Measurements from ENCODE around the gene TCEA2. TPM values are rescaled to one million over a fixed set of nuclear protein-coding genes. Genes with fewer than 3 reads are reported as not detected.

Gene TCEA2
- total and polyA plus RNA-seq, 2 of the 13 experiments (the other 11 are each of a cell fraction or from before 2014, with no cell fraction given), result 28.1 to 33.7 TPM

DNA sequence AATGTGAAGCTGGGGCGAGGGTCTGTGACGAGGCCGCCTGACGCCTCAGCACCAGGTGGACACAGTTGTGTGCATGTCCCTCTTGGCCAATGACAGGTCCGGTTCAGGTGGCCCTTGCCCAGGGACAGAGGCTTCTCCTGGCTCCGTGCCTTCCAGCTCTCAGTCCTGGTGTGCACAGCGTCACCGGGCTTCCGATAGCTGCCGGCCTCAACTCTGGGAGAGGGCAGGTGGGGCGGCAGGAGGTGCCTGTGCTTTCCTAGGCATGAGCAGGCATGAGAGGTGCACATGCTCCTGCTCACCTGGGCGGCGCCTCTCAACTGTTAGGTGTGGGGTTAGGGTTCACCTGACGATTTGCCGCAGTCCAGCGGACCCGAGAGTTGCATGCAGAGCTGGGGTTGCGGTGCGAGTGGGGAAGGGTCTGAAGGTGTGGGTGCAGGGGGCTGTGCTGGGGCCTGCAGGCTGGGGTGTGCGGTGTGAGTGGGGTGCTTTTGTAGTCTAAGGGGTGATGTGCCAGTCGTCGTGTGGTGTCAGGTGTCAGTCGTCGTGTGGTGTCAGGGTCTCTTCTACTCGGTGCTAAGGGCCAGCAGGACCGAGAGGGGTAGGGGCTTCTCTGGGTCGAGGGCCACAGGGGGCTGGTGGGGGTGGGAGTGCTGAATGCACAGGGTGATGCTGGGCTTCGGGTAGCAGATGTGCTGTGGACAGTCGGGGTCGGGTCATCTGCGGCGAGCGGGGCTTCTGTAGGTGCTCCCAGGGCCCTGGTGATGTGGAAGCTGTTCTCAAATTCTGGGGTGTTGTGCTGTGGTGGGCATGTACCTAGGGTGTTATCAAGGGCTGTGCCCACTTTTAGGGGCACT is 9.8 kb upstream of the TCEA2 start (continued):
- TF ChIP-seq KIAA2018 (CRISPR knock-in tag; IDR thresholded peaks at IDR 0.05; ENCODE audit: borderline replicate concordance) (no peak), ZNF503 (CRISPR knock-in tag; IDR thresholded peaks at IDR 0.05) (no peak), ZNF264 (CRISPR knock-in tag; IDR thresholded peaks at IDR 0.05) (no peak; the same call in 1 of the 2 replicates), ZNF678 (CRISPR knock-in tag; IDR thresholded peaks at IDR 0.05) (peak; percentile 71; the same call in 1 of the 2 replicates), KAT7 (CRISPR knock-in tag; IDR thresholded peaks at IDR 0.05; ENCODE audit: borderline replicate concordance) (no peak; the same call in none of the 2 replicates), MED8 (CRISPR knock-in tag; IDR thresholded peaks at IDR 0.05; ENCODE audit: insufficient replicate concordance) (no peak), NFYC (CRISPR knock-in tag; IDR thresholded peaks at IDR 0.05) (peak; percentile 36; the same call in 1 of the 2 replicates), TBX2 (CRISPR knock-in tag; IDR thresholded peaks at IDR 0.05; ENCODE audit: borderline replicate concordance) (peak; percentile 70; the same call in 1 of the 2 replicates), CREB1 (IDR thresholded peaks at IDR 0.05) (peak; percentile 59), CREB1 (CRISPR knock-in tag; IDR thresholded peaks at IDR 0.05) (no peak), KDM5B (CRISPR knock-in tag; IDR thresholded peaks at IDR 0.05; ENCODE audit: borderline replicate concordance) (no peak; the same call in 1 of the 2 replicates), KMT2A (CRISPR knock-in tag; IDR thresholded peaks at IDR 0.05) (no peak), ZNF800 (CRISPR knock-in tag; IDR thresholded peaks at IDR 0.05) (no peak), CC2D1A (CRISPR knock-in tag; IDR thresholded peaks at IDR 0.05) (no peak)
- TF ChIP-seq, protein P1, sequence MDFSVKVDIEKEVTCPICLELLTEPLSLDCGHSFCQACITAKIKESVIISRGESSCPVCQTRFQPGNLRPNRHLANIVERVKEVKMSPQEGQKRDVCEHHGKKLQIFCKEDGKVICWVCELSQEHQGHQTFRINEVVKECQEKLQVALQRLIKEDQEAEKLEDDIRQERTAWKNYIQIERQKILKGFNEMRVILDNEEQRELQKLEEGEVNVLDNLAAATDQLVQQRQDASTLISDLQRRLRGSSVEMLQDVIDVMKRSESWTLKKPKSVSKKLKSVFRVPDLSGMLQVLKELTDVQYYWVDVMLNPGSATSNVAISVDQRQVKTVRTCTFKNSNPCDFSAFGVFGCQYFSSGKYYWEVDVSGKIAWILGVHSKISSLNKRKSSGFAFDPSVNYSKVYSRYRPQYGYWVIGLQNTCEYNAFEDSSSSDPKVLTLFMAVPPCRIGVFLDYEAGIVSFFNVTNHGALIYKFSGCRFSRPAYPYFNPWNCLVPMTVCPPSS (IDR thresholded peaks at IDR 0.05), result no peak
